OCI-M1 (cell line): ENCODE measurements around the gene FAM25G.
A peak's percentile ranks its signal among the peaks of the same experiment; 100 is the strongest.

Experiments used
- DNase-seq: peaks from one replicate; lab custom pipeline; 2025; lab: John Stamatoyannopoulos, UW

The FAM25G gene

GRCh38 chr10:47449102-47449978 lies 42.2 kb downstream of the FAM25G start:
- no peak for DNase-seq

- DNase-seq: no peak
These were observed 43.8 kb downstream of the FAM25G start for GRCh38 chr10:47447705-47448104.

GRCh38 chr10:47447209-47447608 lies 44.3 kb downstream of the FAM25G start:
- DNase-seq: no peak

DNA sequence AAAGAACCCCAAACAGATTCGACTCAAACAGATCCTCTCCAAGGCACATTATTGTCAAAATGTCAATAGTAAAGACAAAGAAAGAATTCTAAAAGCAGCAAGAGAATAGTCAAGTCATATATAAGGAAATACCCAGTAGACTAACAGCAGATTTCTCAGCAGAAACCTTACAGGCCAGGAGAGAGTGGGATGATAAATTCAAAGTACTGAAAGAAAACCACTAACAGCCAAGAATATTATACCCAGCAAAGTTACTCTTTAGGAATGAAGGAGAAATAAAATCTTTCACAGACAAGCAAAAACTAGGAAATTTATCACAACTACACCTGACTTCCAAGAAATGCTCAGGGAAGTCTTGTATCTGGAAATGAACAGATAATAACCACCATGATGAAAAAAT lies 45.8 kb downstream of the FAM25G start:
- no peak for DNase-seq

DNA sequence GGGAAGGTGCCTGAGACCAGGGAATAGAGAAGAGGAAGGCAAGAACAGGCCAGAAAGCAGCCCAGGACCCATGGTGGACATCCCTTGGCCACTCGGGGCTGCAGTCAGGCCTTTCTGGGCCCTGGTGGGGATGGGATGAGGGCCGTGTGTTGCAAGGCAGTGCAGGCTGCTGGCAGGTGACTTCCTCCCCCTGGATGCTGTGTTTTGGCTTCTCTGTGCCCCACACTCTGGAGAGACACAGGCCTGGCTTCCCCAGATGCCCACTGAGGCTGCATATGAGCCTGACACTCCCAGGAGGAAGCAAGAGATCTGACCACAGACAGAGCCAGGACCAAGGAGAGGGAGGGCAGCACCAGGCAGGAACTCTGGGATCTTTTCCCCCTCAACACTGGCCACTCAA lies 47.5 kb downstream of the FAM25G start:
- no peak for DNase-seq

DNA sequence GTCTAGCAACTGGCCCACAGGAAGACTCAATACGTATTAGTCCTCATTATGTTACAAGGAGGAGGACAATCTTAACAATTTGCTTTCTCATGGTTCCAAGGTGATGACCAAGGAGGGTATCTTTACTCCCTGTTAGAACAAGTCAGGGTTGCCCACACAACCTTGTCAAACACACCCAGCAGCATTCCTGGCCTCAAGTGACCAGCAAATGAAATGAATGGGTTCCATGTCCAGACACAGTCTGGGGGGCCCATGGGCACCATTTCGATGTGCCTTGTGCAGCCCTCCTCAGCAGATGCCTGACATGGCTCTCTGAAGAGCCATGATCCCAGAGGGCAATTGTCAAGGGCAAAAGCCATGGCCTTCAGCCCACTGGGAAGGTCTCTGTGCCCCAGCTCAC lies 48.4 kb downstream of the FAM25G start:
- DNase-seq: no peak

DNA sequence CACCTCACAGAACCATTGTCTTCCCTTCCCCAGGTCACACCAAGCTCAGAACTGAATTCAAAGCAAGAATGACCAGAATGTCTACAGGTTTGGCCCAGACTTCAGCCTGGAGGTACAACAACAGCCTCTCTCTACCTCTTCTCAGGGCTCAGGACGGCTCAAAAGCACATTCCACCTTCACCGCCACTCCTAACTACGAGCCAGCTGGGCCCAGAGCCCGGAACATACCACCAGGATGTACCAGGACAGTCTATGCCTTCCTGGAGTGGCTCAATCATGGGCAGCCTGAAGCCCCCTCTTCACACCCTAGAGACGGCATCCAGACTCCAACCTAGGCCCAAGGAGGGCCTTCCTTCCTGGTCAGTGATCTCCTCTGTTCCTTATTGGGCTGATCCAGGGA lies 49.1 kb downstream of the FAM25G start:
- DNase-seq: no peak

DNA sequence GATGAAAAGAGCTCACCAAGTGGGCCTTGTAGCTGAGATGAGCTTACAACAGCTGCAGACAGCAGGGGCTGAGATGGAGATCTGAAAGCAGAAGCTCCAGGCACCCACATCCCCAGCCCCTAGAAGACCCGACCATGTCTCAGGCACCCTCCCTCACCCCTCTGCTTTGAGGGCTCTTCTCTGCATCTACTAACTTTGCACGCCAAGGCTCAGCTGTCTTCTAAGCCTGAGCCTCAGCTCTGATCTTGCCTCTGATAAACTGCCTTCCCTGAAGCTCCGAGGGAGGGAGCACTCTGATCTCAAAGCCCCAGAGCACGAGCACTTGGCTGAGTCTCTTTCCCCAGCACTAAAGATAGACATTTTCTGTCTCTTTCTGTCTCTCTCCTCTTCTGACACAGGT lies 49.6 kb downstream of the FAM25G start:
- DNase-seq: peak; percentile 17

- DNase-seq: peak; percentile 29
These were observed 51.3 kb downstream of the FAM25G start for GRCh38 chr10:47440207-47440606.

DNA sequence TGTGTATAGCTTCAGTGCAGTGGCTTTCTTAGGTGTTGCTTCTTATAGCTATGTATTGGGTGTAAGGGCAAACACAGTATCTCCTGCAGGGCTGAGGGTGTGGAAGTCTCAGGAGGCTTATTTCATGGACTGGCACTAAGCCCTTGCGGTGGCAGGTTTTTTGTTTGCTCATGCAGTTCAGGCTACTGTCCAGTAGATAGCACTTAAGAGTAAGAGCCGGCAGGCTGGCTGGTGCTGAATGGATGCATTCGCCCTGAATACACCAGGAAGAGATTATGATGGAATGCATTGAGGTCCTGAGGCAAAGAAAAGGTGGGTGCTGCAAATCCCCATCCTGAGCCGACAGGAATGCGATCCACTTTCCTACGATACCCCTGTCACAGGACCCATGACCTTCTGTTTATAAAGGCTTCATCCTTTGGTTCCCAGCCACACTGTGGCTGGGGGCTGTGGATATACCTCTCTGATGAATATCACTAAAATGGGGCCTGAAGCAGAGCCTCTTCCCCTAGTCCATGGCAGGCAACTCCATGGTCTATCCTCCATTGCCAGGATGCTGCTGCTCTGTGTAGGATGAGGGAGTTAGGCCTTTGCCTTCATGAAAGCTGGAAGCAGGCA lies 52.5 kb downstream of the FAM25G start:
- DNase-seq: peak; percentile 48
